T-helper 2 cell treated with Interferon-gamma antibody and Interleukin-4, amounts not matched to agents 5 μg/mL and 100 μg/mL, for 36 hours (primary cell): ENCODE results near the gene KCNIP1.

Experiments used
- DNase-seq: peaks from one replicate; pipeline ENCODE4 v3.0.0; 2021; ENCODE audit warnings: low spot score
- H3K27ac Mint-ChIP-seq: one replicate; pipeline ENCODE4 v1.8.0; 2021; ENCODE audit warnings: mild to moderate bottlenecking, mixed read lengths
- H3K27me3 Mint-ChIP-seq: one replicate; pipeline ENCODE4 v1.8.0; 2021; ENCODE audit warnings: low read depth, mixed read lengths
- H3K36me3 Mint-ChIP-seq: one replicate; pipeline ENCODE4 v1.8.0; 2021; ENCODE audit warnings: low read depth, mixed read lengths
- H3K4me1 Mint-ChIP-seq: one replicate; pipeline ENCODE4 v1.8.0; 2021; ENCODE audit warnings: low read depth, mixed read lengths
- H3K4me3 Mint-ChIP-seq: one replicate; pipeline ENCODE4 v1.8.0; 2022; ENCODE audit warnings: mild to moderate bottlenecking, moderate library complexity, mixed read lengths
- H3K9me3 Mint-ChIP-seq: one replicate; pipeline ENCODE4 v1.8.0; 2021; ENCODE audit warnings: mixed read lengths

Gene KCNIP1

DNA sequence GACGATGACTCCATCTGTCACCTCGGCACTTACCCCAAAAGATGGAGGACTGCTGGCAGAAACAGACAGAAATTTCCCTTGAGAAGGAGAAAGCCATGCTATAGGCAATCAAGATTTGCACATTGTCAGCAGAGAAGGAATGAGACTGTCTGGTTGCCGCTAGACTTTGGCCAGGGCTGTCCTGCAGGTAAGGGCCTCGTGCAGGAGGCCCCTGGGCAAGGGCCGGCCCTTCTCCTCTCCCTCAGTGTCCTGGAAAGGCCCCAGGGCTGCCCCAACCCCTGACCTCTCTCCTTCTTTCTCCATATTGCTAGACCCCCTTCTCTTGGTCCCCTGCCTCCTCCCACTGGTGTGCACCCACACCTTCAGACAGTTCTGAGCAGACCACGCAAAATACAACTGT, 14.6 kb upstream of the KCNIP1 start:
- Mint-ChIP-seq H3K4me1 (no peaks in the 10 kb centered on the region), H3K27me3 (peaks cover 5% of the 10 kb centered on the region), H3K27ac (no peak overlapping the region), H3K36me3 (no peaks in the 10 kb centered on the region), H3K9me3 (no peaks in the 10 kb centered on the region), H3K4me3 (no peak overlapping the region)
- DNase-seq: no peak

GRCh38 chr5:170490381-170490780, 13.4 kb upstream of the KCNIP1 start:
- H3K36me3 Mint-ChIP-seq: no peaks in the 10 kb centered on the region
- no peaks in the 10 kb centered on the region for H3K4me1 Mint-ChIP-seq
- peaks cover 9% of the 10 kb centered on the region for H3K27me3 Mint-ChIP-seq
- no peaks in the 10 kb centered on the region for H3K9me3 Mint-ChIP-seq
- no peak overlapping the region for H3K27ac Mint-ChIP-seq
- H3K4me3 Mint-ChIP-seq: no peak overlapping the region
- no peak for DNase-seq

DNA sequence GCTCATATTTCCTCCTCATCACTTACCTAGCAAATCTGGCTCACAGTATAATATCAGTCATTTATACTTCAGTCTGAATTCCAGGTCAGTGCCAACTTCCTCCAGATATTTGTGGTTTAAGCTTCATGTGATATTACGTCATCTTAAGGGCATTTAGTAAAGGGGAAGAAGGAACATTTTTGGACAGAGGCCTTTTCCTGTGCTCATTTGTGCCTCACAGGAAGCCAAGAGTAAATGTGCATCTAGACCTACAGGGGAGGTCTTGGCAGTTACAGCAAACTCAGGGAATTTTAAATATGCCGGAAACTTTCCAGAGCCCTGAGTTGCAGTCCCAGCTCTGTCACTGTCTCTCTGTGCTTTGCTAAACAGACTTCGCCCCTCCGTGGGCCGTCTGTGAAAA, 12.3 kb upstream of the KCNIP1 start:
- Mint-ChIP-seq H3K9me3 (no peaks in the 10 kb centered on the region), H3K4me3 (no peak overlapping the region), H3K27me3 (peaks cover 14% of the 10 kb centered on the region), H3K27ac (no peak overlapping the region), H3K4me1 (no peaks in the 10 kb centered on the region), H3K36me3 (no peaks in the 10 kb centered on the region)
- DNase-seq: no peak

DNA sequence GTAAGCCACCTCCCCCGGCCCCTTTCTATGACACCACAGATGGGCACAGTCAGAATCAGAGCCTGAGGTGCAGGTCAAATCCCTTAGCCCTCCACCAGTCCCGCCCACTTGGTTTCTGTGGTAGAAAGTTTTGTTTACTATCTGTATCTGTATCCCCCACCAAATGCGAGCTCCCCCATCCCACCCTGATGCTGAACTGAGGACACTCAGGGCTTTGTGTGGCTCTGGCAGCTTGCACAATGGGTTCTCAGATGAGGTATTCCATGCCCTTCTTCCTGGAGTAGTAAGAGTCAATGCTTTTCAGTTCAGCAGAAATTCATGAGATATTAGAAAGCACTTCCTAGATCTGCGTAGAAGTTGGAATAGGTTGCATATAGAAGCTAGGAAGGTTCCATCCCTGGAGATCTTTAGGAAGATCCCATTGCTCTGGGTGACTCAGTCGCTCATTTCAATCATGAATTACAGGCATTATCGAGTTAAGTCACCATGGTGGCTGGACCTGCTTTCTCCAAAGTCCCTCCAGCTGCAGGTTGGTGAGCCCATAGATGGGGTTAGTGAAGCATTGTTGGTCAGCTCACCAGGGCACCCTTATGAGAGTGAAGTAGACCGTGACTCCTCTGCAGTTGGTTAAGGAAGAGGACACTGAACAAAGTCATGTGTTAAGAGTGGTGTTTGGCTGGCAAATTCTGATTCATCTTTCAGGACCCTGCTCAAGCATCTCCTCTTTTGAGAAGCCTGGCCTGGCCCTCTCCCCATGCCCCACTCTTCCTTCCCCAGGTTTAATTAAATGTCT, 10.6 kb upstream of the KCNIP1 start:
- Mint-ChIP-seq H3K9me3 (no peaks in the 10 kb centered on the region), H3K27ac (no peak overlapping the region), H3K4me1 (no peaks in the 10 kb centered on the region), H3K4me3 (no peak overlapping the region), H3K36me3 (no peaks in the 10 kb centered on the region), H3K27me3 (peaks cover 16% of the 10 kb centered on the region)
- no peak for DNase-seq

DNA sequence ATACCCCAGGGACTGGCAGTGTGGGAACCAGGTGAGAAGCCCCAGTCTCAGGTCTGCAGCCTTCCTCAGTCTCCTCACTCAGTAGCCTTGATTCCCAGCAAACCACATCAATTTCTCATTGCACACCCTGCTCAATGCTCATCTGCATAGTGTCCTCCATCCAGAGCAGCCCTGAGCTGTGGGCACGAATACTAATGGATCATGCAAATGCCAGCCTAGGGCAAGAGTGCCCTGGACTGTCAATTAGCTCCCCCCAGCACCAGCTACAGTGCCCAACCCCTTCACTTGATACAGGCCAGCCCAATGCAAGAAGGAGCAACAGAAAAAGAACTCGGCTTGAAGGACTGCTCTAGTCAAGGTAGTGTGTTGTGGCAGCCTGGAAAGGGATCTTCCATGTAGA, 9.8 kb upstream of the KCNIP1 start:
- DNase-seq: no peak
- H3K36me3 Mint-ChIP-seq: no peaks in the 10 kb centered on the region
- H3K27ac Mint-ChIP-seq: no peak overlapping the region
- H3K4me3 Mint-ChIP-seq: no peak overlapping the region
- no peaks in the 10 kb centered on the region for H3K4me1 Mint-ChIP-seq
- H3K27me3 Mint-ChIP-seq: peaks cover 16% of the 10 kb centered on the region
- no peaks in the 10 kb centered on the region for H3K9me3 Mint-ChIP-seq

DNA sequence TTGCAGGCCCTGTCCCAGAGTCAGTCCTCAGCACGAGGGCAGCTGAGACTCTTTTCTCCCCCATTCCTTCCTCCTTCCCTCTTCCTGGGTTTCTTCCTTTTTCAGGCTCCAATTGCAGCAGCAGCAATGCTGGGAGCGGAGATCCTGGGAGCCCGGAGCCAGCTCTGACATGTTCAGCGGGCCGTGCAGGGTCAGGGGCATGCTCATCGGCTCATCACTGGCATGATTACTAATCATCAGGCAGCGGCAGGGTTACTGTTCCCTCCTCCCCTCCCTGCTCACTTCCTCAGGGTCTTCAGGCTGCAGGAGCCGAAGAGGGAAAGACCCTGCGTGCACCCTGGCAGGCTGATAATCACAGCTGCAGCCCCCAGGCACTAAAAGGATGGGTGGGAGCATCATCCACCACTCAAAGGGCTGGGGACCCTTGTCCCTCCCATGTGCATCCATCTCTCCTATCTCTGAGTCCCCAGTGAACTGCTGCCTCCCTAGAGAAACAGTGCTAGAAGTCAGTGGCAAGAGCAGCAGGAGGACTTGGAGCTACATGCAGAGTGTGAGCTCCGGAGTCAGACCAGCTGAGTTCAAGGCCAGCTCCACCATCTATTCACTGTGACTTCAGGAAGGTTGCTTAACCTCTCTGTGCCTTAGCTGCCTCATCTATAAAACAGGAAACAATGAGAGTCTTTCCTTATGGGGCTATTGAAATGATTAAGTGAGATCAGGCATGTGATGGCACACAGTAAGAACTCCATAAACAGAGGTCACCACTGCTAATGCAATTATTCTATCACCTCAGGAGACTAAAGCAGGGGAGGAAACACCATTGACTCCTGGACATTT, 7.8 kb upstream of the KCNIP1 start:
- Mint-ChIP-seq H3K36me3 (no peaks in the 10 kb centered on the region), H3K27ac (no peak overlapping the region), H3K9me3 (no peaks in the 10 kb centered on the region), H3K4me3 (no peak overlapping the region), H3K27me3 (peaks cover 20% of the 10 kb centered on the region), H3K4me1 (no peaks in the 10 kb centered on the region)
- no peak for DNase-seq

DNA sequence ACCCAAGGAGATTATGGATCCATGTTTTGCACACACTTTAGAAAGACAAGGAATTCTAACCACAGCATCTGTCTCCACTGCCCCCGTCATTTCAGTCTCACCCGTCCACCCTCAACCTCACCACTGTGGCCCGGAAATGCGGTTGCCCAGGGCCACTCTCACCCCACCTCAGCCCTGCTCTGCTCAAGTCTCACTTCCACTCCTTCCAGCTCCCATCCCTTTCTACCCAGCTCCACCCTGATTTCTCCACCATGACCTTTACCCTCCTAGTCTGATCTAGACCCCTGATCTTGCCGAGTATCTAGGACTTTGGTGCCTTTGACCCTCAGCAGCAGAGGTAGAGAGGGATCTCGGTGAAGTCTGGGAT, 7.2 kb upstream of the KCNIP1 start:
- no peak overlapping the region for H3K4me3 Mint-ChIP-seq
- peaks cover 23% of the 10 kb centered on the region for H3K27me3 Mint-ChIP-seq

GRCh38 chr5:170497311-170498038, 6.3 kb upstream of the KCNIP1 start:
- no peaks in the 10 kb centered on the region for H3K9me3 Mint-ChIP-seq
- H3K27ac Mint-ChIP-seq: no peak overlapping the region
- H3K4me3 Mint-ChIP-seq: no peak overlapping the region
- no peaks in the 10 kb centered on the region for H3K4me1 Mint-ChIP-seq
- H3K36me3 Mint-ChIP-seq: no peaks in the 10 kb centered on the region
- peaks cover 31% of the 10 kb centered on the region for H3K27me3 Mint-ChIP-seq
- no peak for DNase-seq

More for the DNA sequence above, 7.2 kb upstream of the KCNIP1 start:
- no peaks in the 10 kb centered on the region for H3K9me3 Mint-ChIP-seq
- H3K36me3 Mint-ChIP-seq: no peaks in the 10 kb centered on the region
- no peaks in the 10 kb centered on the region for H3K4me1 Mint-ChIP-seq
- DNase-seq: no peak
- H3K27ac Mint-ChIP-seq: no peak overlapping the region

- peaks cover 37% of the 10 kb centered on the region for H3K27me3 Mint-ChIP-seq
- no peak overlapping the region for H3K4me3 Mint-ChIP-seq
- no peaks in the 10 kb centered on the region for H3K4me1 Mint-ChIP-seq
- no peak for DNase-seq
- no peaks in the 10 kb centered on the region for H3K36me3 Mint-ChIP-seq
- no peak overlapping the region for H3K27ac Mint-ChIP-seq
- no peaks in the 10 kb centered on the region for H3K9me3 Mint-ChIP-seq
Observed at GRCh38 chr5:170498811-170499351, 4.9 kb upstream of the KCNIP1 start.

DNA sequence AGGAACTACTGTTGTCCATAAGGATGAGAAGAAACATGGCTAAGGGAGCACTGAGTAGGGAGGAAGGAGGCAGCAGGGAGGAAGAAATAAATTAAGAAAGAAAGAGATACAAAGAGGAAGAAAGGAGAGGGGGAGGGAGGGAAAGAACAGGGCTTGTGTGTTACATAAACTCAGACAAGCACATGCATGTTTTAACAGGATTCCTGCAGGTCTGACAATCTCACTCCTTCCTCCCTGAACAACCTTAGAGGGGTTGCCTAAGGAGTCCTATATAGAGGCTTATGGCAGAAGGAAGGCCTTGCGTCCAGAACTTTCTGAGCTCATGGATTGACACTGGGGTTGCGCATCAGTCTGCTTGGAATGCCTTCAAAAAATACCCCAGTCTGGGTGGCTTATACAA, 4.2 kb upstream of the KCNIP1 start:
- peaks cover 35% of the 10 kb centered on the region for H3K27me3 Mint-ChIP-seq
- H3K4me3 Mint-ChIP-seq: no peak overlapping the region
- no peak overlapping the region for H3K27ac Mint-ChIP-seq
- no peaks in the 10 kb centered on the region for H3K4me1 Mint-ChIP-seq
- no peaks in the 10 kb centered on the region for H3K36me3 Mint-ChIP-seq
- no peaks in the 10 kb centered on the region for H3K9me3 Mint-ChIP-seq
- DNase-seq: no peak

GRCh38 chr5:170501361-170501760, 2.5 kb upstream of the KCNIP1 start:
- Mint-ChIP-seq H3K27ac (no peak overlapping the region), H3K27me3 (peaks cover 43% of the 10 kb centered on the region), H3K9me3 (no peaks in the 10 kb centered on the region), H3K4me3 (no peak overlapping the region), H3K4me1 (no peaks in the 10 kb centered on the region), H3K36me3 (no peaks in the 10 kb centered on the region)
- no peak for DNase-seq

DNA sequence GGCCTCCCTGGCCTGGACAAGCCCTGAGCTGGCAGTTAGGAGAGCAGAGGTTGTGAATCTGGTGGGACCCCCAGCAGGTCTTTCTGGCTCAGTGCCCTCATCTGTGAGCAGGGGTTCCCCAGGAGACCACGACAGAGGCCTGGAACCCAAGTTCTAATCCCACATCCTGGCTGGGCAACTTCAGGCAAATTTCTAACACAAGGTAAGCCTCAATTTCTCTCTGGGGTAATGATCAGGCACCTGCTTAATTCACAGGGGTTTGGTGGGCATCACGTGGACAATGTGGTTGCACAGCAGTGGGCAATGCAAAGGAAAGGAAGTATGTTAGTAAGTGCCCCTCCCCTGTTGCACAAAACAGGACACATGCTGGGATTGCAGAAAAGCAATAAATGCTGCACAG, 1.9 kb upstream of the KCNIP1 start:
- H3K27me3 Mint-ChIP-seq: peaks cover 40% of the 10 kb centered on the region
- H3K9me3 Mint-ChIP-seq: no peaks in the 10 kb centered on the region
- no peaks in the 10 kb centered on the region for H3K4me1 Mint-ChIP-seq
- no peak overlapping the region for H3K27ac Mint-ChIP-seq
- no peaks in the 10 kb centered on the region for H3K36me3 Mint-ChIP-seq
- DNase-seq: no peak
- H3K4me3 Mint-ChIP-seq: no peak overlapping the region

GRCh38 chr5:170504616-170505266, 921 bp downstream of the KCNIP1 start:
- Mint-ChIP-seq H3K4me1 (no peaks in the 10 kb centered on the region), H3K27me3 (peaks cover 49% of the 10 kb centered on the region), H3K36me3 (no peaks in the 10 kb centered on the region), H3K4me3 (no peak overlapping the region), H3K9me3 (no peaks in the 10 kb centered on the region), H3K27ac (no peak overlapping the region)
- DNase-seq: no peak
